ENCODE data around the gene NRXN3.
A peak's percentile ranks its signal among the peaks of the same experiment; 100 is the strongest.
"Not testable (repeated sequence)": the region's sequence is repeated elsewhere in the genome, so short reads cannot be mapped to it uniquely, and the experiment has no call there.

The NRXN3 gene

DNA sequence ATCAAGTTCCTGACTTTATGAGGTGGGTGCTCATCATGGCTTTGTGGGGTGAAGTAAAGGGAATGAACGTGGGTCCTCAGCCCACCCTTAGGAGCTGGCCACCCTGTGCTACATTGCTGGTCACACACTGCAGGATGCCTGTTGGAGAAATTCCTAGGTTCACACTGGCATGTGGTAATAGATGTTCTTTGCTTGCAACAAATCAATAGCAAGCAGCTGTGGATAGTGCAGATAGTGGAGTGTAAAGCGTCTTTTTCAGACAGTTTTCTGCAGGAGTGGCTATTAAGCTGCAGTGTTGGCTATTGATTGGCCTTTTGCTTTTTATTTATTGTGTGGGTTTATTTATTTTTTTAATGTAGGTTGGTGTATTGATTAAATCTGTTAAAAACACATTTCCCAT, 822.7 kb downstream of the NRXN3 start:
- DNase-seq (ENCODE audit: low read depth, low spot score), result no peak

- DNase-seq (ENCODE audit: low read depth, low spot score), result peak; percentile 76
Measured at GRCh38 chr14:78997811-78998210, 827.6 kb downstream of the NRXN3 start.

DNA sequence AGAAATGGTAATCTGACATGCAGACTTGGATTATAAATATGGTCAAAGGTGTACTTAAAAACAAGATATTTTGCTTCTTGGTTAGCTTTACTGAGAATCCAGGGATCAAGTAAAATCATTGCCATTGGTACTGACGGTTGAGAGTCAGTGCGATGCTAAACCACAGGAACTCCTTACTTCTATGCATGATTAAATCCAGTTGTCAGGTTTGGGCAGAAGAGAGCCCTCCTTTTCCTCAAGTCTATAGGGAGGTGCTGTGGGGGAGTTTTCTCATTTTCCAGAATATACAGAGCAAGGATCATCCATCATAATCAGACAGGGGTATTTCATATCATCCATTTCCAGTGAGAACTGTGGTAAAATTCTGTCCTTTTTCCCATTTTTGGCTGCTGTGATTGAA, 839.1 kb downstream of the NRXN3 start:
- no peak for DNase-seq (ENCODE audit: low read depth, low spot score)

DNA sequence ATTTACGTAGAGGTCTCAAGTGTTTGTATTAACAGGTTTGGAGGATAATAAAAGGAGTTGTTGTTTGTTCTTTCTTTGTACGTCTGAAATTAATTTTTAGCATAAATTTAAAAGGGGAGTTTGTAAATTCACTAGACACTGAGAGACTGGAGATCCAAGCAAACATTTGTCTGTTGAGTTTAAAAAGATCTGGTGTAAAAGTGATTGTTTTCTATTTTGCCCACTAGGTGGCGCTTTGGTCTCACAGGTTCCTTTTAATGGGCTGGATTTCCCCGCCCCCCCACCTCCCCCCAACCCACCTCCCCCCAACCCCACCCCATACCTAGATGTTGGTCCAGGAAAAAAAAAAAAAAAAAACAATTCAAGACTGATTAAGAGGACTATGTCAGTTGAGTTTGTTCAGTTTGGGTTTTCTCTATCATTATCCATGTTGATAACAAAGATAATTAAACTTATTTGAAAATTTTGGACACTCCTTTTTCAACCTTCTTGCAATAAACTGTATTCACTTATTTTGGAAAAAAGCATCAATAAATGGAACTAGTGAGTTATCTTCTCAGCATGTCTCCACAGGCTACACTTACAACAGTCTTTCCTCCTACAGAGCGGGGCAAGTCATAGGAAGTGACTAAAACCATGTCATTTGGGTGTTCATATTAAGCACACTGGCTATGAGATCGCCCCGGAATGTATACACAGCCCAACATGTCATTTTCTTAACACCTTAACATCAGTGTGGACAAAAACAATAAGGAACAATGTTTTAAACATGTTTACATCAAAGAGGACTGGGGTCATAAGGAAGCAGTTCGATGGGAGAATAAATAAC, 841.1 kb downstream of the NRXN3 start:
- DNase-seq (ENCODE audit: low read depth, low spot score), result peak; percentile 70

DNA sequence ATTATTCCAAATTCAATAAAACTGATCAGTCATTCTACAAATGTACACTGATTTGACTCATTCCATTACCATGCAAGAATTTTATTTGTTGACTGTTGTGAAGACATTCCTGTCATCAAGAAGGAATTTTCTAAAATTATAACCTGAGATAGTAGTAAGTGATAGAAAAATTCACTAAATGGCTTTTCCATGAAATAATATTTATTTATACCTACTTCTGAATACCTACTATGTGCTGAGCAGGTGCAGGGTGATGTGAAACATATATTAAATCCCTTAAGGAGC, 841.7 kb downstream of the NRXN3 start:
- no peak for DNase-seq (ENCODE audit: low read depth, low spot score)

GRCh38 chr14:79016828-79017505, 846.8 kb downstream of the NRXN3 start:
- peak; percentile 86 for DNase-seq (ENCODE audit: low read depth, low spot score)

- DNase-seq (ENCODE audit: low read depth, low spot score), result no peak
Measured at GRCh38 chr14:79017561-79017960, 847.4 kb downstream of the NRXN3 start.

GRCh38 chr14:79018836-79019235, 848.7 kb downstream of the NRXN3 start:
- peak; percentile 34 for DNase-seq (ENCODE audit: low read depth, low spot score)

GRCh38 chr14:79019898-79020297, 849.7 kb downstream of the NRXN3 start:
- not testable (repeated sequence) for DNase-seq (ENCODE audit: low read depth, low spot score)

DNA sequence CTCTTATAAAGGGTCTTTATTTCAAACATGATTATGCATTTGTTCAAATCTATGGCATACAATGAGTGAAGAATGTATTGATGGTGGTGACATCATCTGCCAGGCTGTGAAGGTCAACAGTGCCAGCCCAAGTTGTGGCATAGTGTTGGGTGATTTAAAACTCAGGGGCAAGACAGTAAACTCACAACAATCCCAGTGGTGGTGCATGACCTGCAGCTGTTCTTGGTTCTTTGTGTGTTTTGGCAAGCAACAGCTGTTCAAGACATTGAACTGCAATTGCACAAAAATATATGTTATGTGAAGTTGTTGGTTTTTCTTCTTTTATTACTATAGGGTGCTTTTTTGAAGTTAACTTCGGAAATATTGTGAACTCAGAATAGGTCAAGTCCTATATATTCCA, 851.6 kb downstream of the NRXN3 start:
- no peak for DNase-seq (ENCODE audit: low read depth, low spot score)

GRCh38 chr14:79027138-79027537, 857.0 kb downstream of the NRXN3 start:
- no peak for DNase-seq (ENCODE audit: low read depth, low spot score)

GRCh38 chr14:79028281-79028680, 858.1 kb downstream of the NRXN3 start:
- DNase-seq (ENCODE audit: low read depth, low spot score), result no peak

- DNase-seq (ENCODE audit: low read depth, low spot score), result no peak
Measured at GRCh38 chr14:79036441-79036840, 866.3 kb downstream of the NRXN3 start.

GRCh38 chr14:79037106-79037505, 866.9 kb downstream of the NRXN3 start:
- no peak for DNase-seq (ENCODE audit: low read depth, low spot score)

DNA sequence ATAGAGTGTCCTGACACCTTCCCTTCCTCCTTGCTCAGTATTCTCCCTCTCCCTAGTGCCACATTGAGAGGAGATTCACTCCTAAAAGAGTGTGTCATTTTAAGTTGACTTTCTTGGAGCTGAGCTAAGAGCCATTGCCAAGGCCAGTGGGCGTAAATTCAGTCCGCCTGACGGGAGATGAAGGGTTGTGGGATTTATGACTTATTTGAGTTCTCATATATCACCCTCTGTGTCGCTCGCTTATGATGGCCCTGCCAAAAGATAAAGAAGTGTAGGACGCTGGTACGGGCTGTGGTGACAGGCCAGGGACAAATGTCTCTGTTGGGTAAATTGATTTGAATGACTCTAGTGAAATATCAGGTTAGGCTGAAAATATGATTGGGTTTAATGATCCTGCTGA, 867.4 kb downstream of the NRXN3 start:
- no peak for DNase-seq (ENCODE audit: low read depth, low spot score)

- no peak for DNase-seq (ENCODE audit: low read depth, low spot score)
Measured at GRCh38 chr14:79040790-79041189, 870.6 kb downstream of the NRXN3 start.

DNA sequence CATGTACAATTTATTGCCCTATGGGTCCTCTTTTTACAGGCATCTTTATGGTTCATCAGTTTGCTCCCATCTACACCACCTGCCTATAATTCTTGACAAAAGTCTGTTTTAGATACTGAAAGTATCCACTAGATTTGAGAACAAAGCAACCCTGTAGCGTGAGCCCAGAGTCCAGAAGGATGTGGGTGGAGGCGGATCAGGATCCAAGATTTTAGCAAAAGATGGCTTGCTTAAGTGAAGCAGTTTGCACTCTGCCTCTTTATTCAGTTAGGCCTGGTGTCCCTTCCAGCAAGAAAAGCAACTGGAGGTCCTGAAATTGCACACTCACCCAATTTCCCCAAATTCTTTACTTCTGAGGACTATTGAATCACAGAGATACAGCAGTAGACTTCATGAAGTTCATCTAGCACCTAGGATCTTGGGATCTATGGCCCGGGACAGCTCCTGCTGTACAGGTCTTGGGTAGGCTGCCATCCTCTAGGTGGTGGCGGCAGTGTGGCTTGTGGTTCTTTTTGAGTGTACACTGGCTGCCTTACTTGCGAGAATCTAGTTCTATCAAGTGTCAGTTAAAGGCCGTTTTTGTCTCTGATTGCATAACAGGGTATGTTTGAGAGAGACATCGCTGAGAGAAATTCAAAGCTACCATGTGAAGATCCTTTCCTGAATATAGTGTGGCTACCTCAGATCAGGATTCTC, 873.2 kb downstream of the NRXN3 start:
- no peak for DNase-seq (ENCODE audit: low read depth, low spot score)

DNA sequence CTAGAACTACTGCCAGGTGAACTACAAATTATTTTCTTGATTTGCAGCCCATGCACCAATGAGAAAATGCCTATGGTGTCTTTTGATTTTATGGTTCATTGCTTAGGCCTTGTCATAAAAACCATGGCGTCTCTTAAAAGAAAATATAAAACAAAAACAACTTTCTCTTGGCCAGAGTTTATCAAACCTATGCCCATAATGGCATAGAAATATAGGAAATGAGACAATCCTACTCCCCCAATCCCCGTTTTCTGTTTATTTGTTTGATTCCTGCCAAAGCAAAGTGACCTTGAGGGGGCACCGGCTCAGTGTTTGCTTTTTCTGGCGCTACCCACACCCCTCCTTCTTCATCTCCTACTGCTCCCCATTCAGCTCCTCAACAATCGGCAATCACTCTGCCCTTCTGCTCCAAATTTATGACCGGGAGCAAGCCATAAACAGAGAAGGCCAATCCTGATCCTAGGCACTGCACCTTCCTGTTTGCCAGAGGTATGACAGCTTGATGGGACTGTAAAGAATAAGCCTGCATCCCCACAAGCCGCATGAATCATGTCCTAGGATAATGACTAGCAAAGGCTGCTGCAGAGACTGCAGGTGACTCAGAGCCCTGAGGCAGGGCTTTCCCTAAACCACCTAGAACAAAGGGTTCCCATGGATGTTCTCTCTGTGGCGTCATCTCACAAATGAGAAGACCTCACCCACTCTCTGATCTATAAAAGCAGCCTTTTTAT, 874.9 kb downstream of the NRXN3 start:
- DNase-seq (ENCODE audit: low read depth, low spot score), result peak; percentile 93

- peak; percentile 16 for DNase-seq (ENCODE audit: low read depth, low spot score)
Measured at GRCh38 chr14:79050787-79051727, 880.9 kb downstream of the NRXN3 start.

DNA sequence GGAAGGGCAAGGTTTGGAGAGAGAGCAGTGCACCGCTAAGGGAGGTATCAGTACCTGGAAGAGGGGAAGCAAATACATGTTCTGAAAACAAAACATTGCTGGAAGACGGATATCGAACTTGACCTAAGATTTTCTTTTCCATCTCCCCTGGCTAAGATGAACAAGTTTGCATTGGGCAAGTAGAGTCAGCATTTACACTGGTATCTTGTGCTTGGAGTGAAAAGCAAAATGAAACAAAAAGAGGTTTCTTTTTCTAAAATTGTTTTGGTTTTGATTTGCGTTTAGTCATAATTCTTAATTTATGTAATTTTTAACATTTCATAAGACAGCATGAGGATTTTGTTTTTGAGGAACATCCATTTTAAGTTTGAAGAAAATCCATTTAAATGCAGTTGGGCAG, 881.6 kb downstream of the NRXN3 start:
- no peak for DNase-seq (ENCODE audit: low read depth, low spot score)

DNA sequence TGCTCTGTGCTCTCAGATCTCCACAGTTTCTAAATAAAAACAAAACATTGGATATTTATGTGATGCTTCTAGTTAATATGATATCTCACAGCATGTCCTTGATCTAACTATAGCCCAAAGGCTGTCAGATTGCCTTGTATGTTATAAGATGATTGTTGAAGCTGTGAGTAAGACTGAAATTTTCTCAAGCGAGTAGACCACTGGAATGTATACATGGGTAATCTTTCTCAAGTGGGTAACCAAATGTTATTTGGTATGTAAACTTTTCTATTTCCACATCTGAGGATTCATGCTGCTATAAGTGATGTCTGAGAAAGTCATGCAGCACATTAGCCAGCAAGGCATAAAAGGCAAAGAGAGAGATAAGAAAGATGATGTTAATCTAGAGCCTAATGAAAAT, 886.7 kb downstream of the NRXN3 start:
- peak; percentile 49 for DNase-seq (ENCODE audit: low read depth, low spot score)

Measured in astrocyte of the hippocampus (primary cell).